ENCODE data around the gene CD84.
A peak's percentile ranks its signal among the peaks of the same experiment; 100 is the strongest.
"Not testable (repeated sequence)": the region's sequence is repeated elsewhere in the genome, so short reads cannot be mapped to it uniquely, and the experiment has no call there.

CD84 gene

DNA sequence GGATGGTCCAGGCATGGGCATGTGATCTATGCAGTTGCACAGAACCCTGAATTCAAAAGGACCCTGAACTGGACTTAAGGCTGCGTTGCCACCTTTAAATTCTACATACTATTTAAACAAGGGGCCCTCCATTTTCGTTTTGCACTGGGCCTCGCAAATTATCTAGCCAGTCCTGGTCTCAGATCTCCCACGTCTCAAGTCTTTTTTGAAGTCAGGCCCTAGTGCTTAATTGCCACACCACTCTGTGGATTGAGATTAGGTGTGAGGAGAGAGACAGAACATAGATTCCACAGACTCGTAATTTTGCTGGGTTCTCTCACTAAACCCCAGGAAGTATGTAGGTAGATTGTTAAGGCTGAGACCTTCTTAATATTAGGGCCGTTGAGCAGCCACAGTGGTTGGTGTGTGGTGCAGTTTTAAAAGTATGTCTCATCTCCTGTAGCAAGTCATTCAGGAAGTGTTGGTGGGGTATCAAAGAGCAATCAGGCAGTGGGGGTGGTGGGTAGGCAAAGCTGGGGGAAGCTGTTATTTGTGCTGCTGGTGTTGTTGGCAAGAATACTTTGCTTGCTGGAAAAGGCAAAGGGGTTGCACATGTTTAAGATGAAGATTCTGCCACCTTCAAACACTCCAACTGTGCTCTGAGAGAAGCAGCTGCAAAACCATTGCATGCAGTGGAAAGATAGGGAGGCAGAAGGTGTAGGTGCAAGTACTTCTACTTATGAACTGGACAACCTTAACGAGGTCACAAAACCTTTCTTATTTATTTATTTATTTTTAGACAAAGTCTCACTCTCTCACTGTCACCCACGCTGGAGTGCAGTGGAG is 11.2 kb downstream of the CD84 start:
- no peak for DNase-seq

DNA sequence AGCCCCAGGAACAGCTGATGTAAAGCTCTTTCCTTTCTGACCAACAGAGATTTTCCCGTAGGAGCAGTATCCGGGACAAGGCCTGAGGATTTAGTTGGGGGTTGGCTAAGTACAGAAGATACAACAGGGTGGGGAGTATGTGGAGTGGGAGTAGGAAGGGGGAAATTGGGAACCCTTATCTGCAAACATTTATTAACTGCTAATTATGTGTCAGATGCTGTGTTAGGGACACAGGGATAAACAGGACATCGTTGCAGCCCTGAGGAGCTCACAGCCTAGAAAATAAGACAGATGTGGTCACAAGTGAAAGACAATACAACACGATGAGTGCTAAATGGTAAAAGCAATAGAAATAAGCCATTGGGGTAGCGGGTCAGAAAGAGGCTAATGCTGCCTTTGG is 12.0 kb downstream of the CD84 start:
- no peak for DNase-seq

DNA sequence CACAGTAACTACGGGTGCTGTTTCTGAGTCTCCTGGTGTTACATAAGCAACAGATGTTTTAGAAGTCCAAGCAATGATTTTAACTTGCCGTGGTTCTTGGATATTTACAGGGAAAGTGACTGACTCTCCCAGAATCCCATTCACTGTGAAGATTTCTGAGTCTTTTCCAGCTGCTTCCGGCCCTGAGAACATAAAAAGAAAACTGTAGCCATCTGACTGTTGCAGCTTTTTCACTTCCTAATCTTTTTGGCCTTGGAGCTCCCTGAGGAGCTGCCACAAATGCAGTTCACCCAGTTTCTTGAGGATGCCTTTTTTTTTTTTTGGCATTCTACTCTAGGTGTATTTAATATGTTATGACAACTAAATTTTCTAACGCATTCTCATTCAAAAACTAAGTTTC is 13.7 kb downstream of the CD84 start:
- DNase-seq: peak; percentile 58

DNA sequence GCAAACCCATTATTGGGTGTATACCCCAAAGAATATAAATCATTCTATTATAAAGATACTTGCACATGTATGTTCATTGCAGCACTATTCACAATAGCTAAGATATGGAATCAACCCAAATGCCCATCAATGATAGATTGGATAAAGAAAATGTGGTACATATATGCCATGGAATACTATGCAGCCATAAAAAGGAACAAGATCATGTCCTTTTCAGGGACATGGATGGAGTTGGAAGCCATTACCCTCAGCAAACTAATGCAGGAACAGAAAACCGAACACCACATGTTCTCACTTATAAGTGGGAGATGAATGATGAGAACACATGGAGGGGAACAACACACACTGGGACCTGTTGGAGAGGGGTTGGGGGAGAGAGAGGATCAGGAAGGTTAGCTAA is 16.1 kb downstream of the CD84 start:
- not testable (repeated sequence) for DNase-seq

DNA sequence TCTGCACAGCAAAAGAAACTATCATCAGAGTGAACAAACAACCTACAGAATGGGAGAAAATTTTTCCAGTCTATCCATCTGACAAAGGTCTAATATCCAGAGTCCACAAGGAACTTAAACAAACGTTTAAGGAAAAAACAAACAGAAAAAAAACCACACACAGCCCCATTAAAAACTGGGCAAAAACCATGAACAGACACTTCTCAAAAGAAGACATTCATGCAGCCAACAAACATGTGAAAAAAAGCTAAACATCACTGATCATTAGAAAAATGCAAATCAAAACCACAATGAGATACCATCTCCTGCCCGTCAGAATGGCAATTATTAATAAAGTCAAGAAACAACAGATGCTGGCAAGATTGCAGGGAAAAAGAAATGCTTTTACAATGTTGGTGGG is 16.6 kb downstream of the CD84 start:
- DNase-seq: not testable (repeated sequence)

DNA sequence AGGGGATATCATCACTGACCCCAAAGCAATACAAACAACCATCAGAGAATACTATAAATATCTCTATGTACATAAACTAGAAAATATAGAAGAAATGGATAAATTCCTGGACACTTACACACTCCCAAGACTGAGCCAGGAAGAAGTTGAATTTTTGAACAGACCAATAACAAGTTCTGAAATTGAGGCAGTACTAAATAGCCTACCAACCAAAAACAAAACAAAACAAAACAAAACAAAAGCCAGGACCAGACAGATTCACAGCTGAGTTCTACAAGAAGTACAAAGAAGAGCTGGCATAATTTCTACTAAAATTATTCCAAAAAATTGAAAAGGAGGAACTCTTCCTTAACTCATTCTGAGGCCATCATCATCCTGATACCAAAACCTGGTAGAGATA is 18.5 kb downstream of the CD84 start:
- DNase-seq: no peak

DNA sequence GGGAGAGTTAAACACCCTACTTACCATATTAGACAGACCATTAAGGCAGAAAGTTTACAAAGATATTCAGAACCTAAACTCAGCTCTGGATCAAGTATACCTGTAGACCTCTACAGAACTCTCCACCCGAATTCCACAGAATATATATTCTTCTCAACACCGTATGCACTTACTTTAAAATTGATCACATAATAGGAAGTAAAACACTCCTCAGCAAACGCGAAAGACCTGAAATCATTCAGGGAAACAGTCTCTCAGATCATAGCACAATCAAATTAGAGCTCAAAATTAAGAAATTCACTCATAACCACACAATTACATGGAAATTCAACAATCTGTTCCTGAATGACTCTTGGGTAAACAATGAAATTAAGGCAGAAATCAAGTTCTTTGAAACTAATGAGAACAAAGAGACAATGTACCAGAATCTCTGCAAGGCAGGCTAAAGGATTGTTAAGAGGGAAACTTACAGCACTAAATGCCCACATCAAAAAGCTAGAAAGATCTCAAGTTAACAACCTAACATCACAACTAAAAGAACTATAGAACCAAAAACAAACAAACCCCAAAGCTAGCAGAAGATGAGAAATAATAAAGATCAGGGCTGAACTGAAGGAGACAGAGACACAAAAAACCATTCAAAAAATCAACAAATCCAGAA is 19.1 kb downstream of the CD84 start:
- DNase-seq: no peak

DNA sequence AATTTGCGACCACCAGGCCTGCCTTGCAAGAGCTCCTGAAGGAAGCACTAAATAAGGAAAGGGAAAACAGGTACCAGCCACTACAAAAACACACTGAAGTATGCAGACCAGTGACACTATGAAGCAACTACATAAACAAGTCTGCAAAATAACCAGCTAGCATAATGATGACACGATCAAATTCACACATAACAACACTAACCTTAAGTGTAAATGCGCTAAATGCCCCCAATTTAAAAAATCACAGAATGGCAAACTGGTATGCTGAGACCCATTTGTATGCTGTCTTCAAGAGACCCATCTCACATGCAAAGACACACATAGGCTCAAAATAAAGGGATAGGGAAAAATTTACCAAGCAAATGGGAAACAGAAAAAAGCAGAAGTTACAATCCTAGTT is 19.9 kb downstream of the CD84 start:
- not testable (repeated sequence) for DNase-seq

DNA sequence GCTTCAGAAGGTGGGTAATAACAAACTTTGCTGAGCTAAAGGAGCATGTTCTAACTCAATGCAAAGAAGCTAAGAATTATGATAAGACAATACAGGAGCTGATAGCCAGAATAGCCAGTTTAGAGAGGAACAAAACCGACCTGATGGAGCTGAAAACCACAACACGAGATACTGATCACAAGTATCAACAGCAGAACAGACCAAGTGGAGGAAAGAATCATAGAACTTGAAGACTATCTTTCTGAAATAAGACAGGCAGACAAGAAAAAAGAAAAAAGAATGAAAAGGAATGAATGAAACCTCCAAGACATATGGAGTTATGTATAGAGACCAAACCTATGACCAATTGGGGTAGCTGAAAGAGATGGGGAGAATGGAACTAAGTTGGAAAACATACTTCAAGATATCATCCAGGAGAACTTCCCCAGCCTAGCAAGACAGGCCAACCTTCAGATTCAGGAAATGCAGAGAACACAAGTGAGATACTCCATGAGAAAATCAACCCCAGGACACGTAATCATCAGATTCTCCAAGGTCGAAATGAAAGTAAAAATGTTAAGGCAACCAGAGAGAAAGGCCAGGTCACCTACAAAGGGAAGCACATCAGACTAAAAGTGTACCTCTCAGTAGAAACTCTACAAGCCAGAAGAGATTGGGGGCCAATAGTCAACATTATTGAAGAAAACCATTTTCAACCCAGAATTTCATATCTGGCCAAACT is 20.5 kb downstream of the CD84 start:
- DNase-seq: no peak

DNA sequence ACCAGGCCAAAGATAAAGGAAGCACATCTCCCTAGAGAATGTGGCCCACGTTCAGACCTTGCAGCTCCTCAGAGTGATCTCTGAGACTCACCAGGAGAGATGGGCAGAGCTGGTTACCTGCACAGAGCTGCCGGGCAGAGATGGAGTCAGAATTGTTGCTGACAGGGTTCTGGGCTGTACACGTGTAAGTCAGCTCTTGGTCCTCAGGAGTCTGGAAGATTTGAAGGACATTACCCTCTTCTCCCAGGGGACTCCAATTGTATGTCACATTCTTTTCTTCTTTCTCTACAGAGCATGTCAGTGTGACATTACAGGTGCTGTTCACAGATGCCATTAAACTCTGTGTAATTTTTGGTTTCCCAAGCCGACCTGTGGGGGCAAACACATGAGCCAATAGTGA is 25.5 kb downstream of the CD84 start:
- DNase-seq: no peak

DNA sequence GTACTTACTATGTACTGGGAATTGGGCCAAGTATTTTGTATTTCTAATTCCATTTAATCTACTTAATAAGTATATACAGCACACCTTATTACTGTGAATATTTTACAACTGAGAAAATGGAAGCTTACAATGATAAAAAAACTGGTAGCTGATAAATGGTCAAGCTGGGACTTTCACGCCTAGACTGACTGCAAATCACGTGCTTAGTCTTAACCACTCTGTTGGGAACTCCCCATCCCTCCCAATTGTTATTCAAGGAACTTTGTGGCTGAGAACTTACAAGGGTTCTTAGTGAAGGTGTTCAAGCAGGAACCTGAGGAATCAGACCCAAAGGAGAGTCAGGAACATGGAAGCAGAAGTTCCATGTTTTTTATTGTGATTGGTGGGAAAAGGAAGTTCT is 26.9 kb downstream of the CD84 start:
- DNase-seq: no peak

DNA sequence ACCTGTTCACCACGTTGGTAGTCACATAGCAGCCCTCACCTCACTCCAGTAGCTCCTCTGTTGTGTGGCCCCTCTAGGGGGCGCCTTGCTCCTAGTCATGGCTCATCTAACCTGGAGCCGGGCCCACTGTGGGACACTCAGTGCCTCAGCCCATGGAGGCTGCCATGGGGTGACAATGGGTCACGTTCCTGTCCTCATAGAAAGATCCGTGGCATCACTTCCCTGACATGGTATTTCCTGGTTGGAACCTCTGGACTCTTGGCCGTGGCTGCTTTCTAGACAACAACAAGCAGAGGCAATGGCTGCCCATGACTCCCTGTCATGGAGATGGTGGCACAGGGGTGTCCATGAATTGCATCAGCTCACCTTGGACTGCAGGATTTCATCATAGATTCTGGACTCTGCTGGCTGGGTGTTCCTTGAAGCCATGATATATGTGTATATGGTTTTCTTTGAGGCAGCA is 28.7 kb downstream of the CD84 start:
- DNase-seq: no peak

DNA sequence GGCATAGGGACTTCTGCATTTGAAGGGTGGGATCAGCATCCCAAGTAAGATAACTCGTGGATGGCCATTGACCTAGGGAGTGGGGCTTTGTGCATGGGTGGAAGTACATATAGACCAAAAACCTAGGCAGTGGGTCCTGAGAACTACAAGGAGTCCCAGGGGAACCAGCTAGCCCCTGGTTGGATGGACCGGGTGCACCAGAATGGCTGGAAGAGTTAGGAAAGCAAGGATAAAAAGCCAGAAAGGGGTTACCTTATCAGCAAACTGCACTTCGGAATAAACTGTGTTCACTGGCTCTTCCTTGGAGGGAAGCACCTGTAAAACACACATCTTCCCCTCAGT is 29.7 kb downstream of the CD84 start:
- no peak for DNase-seq

DNA sequence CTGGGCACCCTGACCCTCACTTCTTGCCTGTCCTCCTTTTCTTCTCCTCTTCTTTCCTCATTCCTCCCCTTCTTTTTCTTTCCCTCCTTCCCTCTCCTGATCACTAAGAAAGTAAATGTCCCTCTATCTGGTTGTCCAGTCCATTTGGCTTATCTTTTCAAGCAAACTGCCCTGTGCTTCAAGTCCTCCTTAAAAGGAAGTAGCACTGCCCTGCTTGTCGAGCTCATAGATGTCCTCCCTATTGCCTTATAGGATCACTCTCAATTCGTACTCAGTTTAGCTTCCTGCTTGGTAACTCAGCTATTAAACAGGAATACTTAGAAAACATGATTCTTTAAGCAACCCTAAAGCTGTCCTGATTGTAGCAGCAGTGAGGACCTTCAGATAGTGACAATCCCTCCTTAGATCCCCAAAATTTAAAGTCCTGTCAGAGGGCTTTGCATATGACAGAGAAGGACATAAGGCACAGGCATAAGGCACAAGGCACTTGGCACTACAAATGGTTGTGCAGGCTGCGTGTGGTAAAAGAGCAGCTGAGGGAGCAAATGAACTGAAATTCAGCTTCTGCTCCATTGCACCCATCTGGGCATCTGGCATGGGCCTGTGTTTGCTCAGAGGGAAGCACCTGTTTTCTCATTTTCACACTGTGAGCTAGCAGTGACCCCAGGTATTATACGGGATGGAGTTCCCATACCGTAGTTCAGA is 30.2 kb downstream of the CD84 start:
- DNase-seq: no peak

DNA sequence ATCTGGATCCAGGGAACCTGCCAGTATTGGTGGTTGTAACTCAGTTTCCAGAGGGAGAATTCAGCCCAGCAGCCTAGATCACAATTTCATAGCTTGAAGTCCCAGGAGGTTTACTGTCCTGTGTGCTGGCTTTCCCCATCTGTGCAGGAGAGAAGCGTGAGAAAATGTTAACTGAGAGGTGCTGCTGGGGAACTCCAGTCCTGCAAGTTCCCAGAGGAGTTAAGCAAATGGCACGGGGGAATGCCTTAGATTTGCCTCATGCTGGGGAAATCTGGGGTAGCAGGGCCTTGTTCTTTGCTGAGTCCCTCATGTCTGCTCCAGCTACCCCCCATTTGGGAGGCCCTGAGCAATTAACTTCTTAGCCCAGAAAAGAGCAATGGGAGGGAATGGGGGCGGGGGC is 31.1 kb downstream of the CD84 start:
- no peak for DNase-seq

DNA sequence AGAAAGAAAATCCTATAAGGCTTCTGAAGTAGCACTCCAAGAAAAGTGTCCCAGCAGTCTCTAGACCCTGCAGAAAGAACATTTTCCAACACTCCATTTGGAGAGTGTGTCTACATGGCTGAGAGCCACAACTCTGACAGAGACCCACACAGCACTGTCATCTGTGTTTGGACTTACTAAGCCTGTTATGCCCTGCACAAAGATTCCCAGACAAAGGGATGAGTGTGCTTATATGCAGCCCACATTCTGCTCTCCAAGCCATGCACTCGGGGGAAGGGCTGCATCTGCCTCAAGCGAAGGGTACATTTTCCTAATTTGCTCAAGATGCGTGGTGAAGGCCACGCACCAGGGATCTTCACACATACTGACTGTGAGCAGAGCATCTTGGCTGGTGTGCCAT is 31.9 kb downstream of the CD84 start:
- no peak for DNase-seq

DNA sequence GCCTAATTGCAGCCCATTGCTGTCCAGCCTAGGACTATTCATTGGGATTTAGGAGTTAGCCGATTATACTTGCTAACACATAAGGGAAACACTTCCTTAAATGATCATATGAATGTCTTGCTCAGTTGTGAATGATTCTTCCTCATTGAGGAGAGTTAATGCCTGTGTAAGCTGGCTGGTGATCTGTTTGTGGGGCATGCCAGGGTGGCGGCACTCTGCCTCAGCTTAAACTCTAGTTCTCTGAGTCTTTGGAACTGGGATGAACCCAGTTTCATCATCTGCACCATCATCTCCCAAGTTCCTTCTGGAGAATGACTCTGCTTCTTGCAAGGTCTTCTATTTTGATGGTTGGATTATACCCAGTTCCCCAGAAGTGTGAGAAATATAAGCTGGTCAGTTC is 32.4 kb downstream of the CD84 start:
- peak; percentile 58 for DNase-seq

DNA sequence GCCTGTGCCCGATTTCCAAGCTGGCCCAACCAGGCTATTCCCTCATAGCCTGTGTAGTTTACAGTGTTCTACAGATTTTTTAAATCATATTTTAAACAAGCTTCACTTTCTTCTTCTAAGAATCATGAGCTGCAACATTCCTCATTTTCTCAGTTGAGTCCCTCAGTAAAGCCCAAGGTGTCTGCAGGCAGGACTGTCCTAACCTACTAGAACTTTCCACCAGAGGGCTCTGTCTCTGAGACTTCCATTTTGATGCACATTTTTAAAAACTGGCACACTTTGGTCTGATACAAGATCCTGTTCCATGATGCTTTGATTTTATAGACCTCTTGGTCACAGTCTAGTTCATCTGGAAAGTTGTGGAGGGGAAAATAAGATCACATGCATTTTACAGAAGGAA is 34.6 kb downstream of the CD84 start:
- DNase-seq: peak; percentile 33

DNA sequence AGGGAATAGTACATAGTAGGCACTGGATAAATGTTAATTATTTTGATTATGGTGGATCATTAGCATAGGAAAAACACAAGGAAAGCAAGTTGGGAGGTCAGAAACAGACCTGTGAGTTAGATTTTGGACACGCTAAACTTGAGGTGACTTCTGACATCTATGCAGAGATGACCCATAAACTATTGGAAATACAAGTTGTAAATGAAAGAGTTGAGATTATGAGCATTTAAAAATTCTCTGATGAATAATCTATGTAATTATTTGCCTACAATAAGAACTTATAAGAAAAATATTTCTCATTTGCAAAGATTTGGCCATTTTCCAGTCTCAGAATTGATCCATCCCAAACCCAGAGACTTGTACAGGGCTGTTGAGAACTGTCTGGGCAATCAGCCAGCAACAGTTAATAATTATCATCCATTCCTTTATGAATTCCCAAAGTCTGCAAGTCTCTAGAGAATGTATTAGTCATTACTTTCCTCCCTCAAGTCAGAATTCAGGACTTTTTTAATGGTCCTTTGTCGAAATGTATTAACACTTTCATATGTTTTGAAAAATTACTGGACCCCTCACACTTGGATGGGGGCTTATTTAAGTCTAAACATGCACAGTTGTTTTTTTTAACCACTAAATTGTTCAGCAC is 36.9 kb downstream of the CD84 start:
- no peak for DNase-seq

DNA sequence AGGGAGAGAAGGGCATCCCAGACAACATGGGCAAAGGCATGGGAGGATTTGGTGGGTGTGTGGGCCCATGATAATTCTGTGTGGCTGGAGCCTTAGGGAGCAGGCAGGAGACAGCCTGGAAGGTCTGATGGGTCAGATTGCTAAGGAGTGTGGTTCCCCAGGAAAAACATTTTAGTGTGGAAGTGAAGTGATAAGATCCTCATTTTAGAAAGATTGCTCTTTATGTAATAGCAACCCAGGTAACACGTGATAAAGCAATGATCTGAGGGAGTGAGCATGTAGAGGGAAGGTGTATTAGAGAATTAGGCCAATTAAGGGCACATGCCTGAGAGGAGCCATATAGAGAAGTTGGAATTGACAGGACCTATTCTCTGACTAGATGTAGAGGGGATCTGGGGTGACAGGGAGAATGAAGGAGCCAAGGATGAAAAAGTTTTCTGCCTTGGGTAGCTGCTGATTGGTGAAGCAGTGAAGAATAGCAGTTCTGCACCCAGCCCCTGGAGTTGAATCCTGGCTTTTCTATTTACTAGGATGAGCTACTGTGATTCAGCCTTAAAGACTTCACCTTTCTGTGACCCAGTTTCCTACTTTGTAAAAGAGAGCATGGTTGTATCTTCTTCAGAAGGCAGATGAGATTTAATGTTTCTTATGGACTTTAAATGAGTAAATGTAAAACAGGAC is 37.5 kb downstream of the CD84 start:
- DNase-seq: no peak

DNA sequence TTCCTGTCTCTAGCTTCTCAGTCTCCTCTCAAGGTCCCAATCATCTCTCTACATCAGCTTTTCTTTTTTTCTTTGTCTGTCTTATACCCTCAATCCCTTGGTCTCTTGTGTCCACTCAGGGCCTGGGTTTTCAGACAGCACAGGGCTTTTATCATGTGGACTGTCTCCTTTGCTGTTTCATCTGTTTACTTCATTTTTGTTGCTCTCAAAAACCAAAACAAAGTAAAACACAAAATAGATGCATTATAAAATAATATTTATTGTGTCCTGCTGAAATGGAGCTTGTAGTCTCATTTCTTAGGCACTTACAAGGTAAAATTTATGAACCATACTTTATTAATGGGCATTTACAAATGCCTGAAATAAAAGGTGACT is 38.5 kb downstream of the CD84 start:
- no peak for DNase-seq

Measured in MV-4-11 (cell line).